ENCODE data around the gene CYP4A22.
"Not testable (repeated sequence)": the region's sequence is repeated elsewhere in the genome, so short reads cannot be mapped to it uniquely, and the experiment has no call there.

Gene CYP4A22

DNA sequence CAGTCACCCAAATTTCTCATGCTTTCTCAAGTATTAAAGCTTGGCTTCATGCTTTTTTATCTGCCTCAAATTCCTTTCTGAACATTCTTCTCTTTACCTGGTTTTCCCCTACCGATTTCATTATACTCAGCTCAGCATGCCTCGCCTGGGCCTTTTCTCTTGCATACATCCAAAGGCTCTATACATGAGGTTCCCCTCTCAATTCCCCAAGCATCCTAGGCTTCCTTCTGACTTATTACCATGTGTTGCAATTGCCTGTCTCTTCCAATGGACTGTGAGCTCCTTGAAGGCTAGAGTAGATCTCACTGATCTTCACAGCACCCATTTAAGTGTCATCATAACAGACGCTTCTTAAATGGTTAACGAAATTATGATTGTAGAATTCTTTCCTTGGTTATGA is 24.1 kb upstream of the CYP4A22 start:
- TF ChIP-seq, protein P1, sequence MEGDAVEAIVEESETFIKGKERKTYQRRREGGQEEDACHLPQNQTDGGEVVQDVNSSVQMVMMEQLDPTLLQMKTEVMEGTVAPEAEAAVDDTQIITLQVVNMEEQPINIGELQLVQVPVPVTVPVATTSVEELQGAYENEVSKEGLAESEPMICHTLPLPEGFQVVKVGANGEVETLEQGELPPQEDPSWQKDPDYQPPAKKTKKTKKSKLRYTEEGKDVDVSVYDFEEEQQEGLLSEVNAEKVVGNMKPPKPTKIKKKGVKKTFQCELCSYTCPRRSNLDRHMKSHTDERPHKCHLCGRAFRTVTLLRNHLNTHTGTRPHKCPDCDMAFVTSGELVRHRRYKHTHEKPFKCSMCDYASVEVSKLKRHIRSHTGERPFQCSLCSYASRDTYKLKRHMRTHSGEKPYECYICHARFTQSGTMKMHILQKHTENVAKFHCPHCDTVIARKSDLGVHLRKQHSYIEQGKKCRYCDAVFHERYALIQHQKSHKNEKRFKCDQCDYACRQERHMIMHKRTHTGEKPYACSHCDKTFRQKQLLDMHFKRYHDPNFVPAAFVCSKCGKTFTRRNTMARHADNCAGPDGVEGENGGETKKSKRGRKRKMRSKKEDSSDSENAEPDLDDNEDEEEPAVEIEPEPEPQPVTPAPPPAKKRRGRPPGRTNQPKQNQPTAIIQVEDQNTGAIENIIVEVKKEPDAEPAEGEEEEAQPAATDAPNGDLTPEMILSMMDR (IDR thresholded peaks at IDR 0.05; ENCODE audit: insufficient read depth, low read length, poor library complexity, severe bottlenecking) = no peak
- Histone ChIP-seq H3K36me3 (ENCODE audit: control insufficient read depth, insufficient read depth, low read length) (no peaks in the 10 kb centered on the region), H3K27me3 (replicated peaks; ENCODE audit: control insufficient read depth, insufficient read depth, low read length) (no peaks in the 10 kb centered on the region), H3K4me3 (replicated peaks; ENCODE audit: low read depth, low read length) (no peak overlapping the region)
- DNase-seq (ENCODE audit: extremely low read depth, insufficient read length) = no peak

DNA sequence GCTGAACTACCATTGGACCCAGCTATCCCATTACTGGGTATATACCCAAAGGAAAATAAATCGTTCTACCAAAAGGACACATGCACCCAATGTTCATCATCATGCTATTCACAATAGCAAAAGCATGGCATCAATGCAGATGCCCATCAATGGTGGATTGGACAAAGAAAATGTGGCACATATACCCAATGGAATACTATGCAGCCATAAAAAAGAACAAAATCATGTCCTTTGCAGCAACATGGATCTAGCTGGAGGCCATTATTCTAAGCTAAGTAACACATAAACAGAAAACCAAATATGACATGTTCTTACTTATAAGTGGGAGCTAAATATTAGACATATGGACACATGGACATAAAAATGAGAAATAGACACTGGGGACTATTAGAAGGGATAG is 16.2 kb upstream of the CYP4A22 start:
- not testable (repeated sequence) for H3K27me3 ChIP-seq (replicated peaks; ENCODE audit: control insufficient read depth, insufficient read depth, low read length); H3K4me3 ChIP-seq (replicated peaks; ENCODE audit: low read depth, low read length); DNase-seq (ENCODE audit: extremely low read depth, insufficient read length); H3K36me3 ChIP-seq (ENCODE audit: control insufficient read depth, insufficient read depth, low read length)

DNA sequence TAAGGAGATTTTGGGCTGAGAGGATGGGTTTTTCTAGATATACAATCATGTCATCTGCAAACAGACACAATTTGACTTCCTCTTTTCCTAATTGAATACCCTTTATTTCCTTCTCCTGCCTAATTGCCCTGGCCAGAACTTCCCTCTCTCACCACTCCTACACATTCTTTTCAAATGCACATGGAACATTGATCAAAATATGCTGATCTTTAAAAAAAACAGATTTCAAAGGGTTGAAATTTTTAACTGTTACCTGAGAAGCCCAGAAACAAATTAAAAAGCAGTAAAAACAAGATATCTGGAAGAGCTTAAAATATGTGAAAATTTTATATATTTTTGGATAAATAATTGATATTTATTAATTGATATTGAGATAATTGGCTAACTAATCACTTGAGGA is 12.4 kb upstream of the CYP4A22 start:
- not testable (repeated sequence) for H3K27me3 ChIP-seq (replicated peaks; ENCODE audit: control insufficient read depth, insufficient read depth, low read length); H3K36me3 ChIP-seq (ENCODE audit: control insufficient read depth, insufficient read depth, low read length); DNase-seq (ENCODE audit: extremely low read depth, insufficient read length); H3K4me3 ChIP-seq (replicated peaks; ENCODE audit: low read depth, low read length)

DNA sequence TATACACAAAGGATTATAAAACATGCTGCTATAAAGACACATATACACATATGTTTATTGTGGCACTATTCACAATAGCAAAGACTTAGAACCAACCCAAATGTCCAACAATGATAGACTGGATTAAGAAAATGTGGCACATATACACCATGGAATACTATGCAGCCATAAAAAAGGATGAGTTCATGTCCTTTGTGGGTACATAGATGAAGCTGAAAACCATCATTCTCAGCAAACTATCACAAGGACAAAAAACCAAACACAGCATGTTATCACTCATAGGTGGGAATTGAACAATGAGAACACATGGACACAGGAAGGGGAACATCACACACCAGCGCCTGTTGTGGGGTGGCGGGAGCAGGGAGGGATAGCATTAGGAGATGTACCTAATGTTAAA is 10.2 kb upstream of the CYP4A22 start:
- H3K4me3 ChIP-seq (replicated peaks; ENCODE audit: low read depth, low read length); DNase-seq (ENCODE audit: extremely low read depth, insufficient read length); H3K27me3 ChIP-seq (replicated peaks; ENCODE audit: control insufficient read depth, insufficient read depth, low read length); H3K36me3 ChIP-seq (ENCODE audit: control insufficient read depth, insufficient read depth, low read length): not testable (repeated sequence)

DNA sequence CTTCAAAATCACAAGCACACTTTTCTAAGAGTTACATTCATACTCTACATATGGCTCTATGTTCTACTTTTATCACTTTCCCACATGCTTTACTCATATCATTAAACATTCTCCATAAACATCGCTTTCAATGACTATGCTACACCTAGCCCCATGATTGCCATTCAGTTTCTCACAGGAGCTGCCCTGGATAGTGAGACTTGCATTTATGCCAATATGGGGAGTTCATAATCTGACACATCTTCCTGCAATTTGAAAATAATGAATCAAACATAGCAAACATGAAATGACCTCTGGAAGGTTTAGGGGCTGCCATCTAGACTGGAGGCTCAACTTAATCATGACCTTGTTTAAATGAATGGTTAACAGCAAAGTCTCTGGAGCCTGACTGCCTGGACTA is 9.0 kb upstream of the CYP4A22 start:
- H3K27me3 ChIP-seq (replicated peaks; ENCODE audit: control insufficient read depth, insufficient read depth, low read length) = no peaks in the 10 kb centered on the region
- DNase-seq (ENCODE audit: extremely low read depth, insufficient read length) = no peak
- TF ChIP-seq, protein P1 (IDR thresholded peaks at IDR 0.05; ENCODE audit: insufficient read depth, low read length, poor library complexity, severe bottlenecking) = no peak
- no peak overlapping the region for H3K4me3 ChIP-seq (replicated peaks; ENCODE audit: low read depth, low read length)
- H3K36me3 ChIP-seq (ENCODE audit: control insufficient read depth, insufficient read depth, low read length) = no peaks in the 10 kb centered on the region

DNA sequence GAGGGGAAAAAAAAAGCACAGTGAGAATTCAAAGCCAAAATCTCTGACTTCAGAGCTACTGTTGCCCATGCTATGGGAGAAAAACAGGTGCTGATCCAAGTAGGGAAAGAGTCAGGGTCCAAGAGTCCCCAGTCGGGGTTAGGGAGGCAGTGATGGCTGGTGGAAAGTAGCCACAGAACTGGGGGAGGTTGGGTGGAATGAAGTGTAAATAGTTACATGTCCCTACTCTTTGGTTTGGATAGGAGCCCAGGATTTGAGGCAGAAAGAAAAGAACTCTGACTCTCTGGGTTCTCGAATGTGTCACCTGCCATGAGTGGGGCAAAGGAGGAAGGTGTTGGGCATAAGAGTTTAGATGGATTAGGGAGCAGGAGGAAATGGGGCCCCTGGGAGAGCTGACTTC is 8.4 kb upstream of the CYP4A22 start:
- H3K4me3 ChIP-seq (replicated peaks; ENCODE audit: low read depth, low read length); DNase-seq (ENCODE audit: extremely low read depth, insufficient read length); H3K27me3 ChIP-seq (replicated peaks; ENCODE audit: control insufficient read depth, insufficient read depth, low read length); H3K36me3 ChIP-seq (ENCODE audit: control insufficient read depth, insufficient read depth, low read length): not testable (repeated sequence)

DNA sequence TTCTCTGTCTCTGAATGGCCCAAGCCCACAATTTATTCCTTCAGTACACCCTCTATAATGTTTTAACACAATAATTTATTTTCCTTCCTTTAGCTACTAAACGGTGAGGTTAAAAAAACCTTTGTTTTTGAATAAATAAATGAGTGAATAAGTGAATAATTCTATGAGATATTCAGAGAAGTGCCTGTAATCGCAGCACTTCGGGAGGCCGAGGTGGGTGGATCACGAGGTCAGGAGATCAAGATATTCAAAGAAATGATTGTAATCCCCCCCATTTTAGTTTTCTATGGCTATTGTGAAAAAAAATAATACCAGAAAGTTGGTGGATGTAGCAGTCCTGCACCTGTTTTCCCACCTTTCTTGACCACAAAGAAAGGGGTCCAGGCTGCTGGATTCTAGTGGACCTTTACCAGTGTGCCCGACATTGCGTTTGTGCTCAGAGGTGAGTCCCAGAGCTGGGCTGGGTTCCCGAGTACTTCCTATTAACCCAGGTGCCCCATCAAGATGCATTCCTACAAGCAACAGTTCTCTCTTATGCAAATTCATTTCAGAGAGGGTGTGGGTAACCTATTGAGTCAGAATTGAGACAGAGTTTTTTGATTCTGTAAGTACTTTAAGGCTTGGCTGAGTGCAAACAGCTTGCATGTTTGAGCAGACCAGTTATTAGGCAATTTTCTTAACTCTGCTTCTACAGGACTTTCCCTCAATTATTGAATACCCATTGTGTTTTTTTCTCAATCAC is 7.6 kb upstream of the CYP4A22 start:
- H3K27me3 ChIP-seq (replicated peaks; ENCODE audit: control insufficient read depth, insufficient read depth, low read length); DNase-seq (ENCODE audit: extremely low read depth, insufficient read length); H3K4me3 ChIP-seq (replicated peaks; ENCODE audit: low read depth, low read length); H3K36me3 ChIP-seq (ENCODE audit: control insufficient read depth, insufficient read depth, low read length): not testable (repeated sequence)

DNA sequence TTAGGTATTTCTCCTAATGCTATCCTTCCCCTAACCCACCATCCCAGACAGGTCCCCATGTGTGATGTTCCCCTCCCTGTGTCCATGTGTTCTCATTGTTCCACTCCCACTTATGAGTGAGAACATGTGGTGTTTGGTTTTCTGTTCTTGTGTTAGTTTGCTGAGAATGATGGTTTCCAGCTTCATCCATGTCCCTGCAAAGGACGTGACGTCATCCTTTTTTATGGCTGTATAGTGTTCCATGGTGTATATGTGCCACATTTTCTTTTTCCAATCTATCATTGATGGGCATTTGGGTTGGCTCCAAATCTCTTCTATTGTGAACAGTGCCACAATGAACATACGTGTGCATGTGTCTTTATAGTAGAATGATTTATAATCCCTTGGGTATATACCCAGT is 4.6 kb upstream of the CYP4A22 start:
- not testable (repeated sequence) for H3K4me3 ChIP-seq (replicated peaks; ENCODE audit: low read depth, low read length); DNase-seq (ENCODE audit: extremely low read depth, insufficient read length); H3K36me3 ChIP-seq (ENCODE audit: control insufficient read depth, insufficient read depth, low read length); H3K27me3 ChIP-seq (replicated peaks; ENCODE audit: control insufficient read depth, insufficient read depth, low read length)

DNA sequence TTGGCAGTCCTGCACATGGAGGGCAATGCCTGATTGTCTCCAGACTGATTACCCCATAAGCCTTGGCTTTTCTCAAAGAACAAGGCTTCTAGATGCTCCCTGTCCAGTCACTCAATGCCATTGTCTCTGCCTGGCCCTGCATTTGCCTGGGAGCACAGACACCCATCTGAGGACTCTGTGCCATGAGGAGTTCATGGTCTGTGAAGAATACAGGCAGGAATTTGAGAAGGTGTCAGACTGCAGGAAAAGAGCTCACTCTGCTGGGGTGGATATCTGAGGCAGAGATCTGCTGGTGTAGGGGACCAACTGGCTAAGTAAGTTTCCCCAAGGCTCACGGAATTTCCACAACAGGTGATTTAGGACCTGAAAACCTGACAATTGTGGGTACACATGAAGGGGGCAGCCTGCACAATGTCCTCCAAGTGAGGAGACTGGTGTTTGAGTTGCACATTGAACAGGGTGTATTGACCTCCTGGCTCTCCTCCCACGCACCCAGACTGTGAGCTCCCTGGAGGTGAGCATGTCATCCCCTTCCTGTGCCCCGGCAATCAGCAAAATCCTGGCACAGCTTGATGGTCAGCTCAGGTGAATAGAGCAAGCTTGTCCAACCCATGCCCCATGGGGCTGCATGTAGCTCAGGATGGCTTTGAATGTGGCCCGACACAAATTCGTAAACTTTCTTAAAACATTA is 829 bp downstream of the CYP4A22 start:
- DNase-seq (ENCODE audit: extremely low read depth, insufficient read length) = no peak
- no peaks in the 10 kb centered on the region for H3K36me3 ChIP-seq (ENCODE audit: control insufficient read depth, insufficient read depth, low read length)
- TF ChIP-seq, protein P1 (IDR thresholded peaks at IDR 0.05; ENCODE audit: insufficient read depth, low read length, poor library complexity, severe bottlenecking) = no peak
- no peaks in the 10 kb centered on the region for H3K27me3 ChIP-seq (replicated peaks; ENCODE audit: control insufficient read depth, insufficient read depth, low read length)
- H3K4me3 ChIP-seq (replicated peaks; ENCODE audit: low read depth, low read length) = no peak overlapping the region

DNA sequence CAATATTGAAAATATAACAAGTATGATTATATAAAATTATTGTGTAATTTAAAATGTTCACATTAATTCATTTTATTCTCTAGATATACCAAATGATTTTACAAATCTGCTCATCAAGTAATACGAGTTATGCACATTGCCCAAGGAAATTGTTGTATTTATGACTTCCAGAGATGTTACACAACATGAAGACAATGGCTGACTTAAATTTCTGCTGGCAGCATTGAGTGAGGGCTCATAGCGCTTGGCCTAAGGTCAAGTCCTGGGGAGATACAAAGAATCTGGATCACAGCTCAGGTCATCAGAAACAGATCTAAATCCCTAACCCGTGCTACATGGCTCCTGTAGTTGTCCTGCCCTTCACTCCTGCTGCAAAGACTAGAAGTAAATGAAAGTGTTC is 3.1 kb downstream of the CYP4A22 start:
- not testable (repeated sequence) for DNase-seq (ENCODE audit: extremely low read depth, insufficient read length); H3K36me3 ChIP-seq (ENCODE audit: control insufficient read depth, insufficient read depth, low read length); H3K27me3 ChIP-seq (replicated peaks; ENCODE audit: control insufficient read depth, insufficient read depth, low read length); H3K4me3 ChIP-seq (replicated peaks; ENCODE audit: low read depth, low read length)

All from GM06990 (cell line).